DMS153 treated with DMSO at 0.1 percent for 48 hours (cell line): ENCODE data around the gene SRSF4.

ENCODE experiments used
- DNase-seq: peaks from one replicate; lab custom pipeline; 2025; ENCODE audit not compliant: unreplicated experiment; lab: John Stamatoyannopoulos, UW

SRSF4 gene

DNA sequence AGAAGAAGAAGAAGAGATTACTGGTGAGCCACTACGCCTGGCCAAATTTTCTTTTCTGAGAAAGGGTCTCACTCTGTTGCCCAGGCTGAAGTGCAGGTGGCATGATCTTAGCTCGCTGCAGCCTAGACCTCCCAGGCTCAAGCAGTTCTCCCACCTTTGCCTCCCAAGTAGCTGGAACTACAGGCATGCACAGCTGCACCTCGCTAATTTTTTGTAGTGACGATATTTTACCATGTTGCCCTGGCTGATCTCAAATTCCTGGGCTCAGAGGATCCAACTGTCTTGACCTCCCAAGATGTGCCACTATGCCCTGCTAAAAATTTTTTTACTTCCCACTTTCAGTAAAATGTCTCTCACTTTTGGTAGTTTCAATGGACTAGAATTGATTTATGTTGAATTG lies 82.4 kb downstream of the SRSF4 start:
- no peak for DNase-seq
